Stimulated activated naive CD8-positive, alpha-beta T cell treated with anti-CD3 and anti-CD28 coated beads, Interleukin-15, Interleukin-2, amounts not matched to agents 100 U/mL and 50 U/mL, for 24 hours (primary cell): ENCODE data around the gene ARHGEF18.
A peak's percentile ranks its signal among the peaks of the same experiment; 100 is the strongest.
"Not testable (repeated sequence)": the region's sequence is repeated elsewhere in the genome, so short reads cannot be mapped to it uniquely, and the experiment has no call there.

Source experiments
- ATAC-seq: fragments of 150-1000 bp; cut with Tn5 transposase; one replicate; pipeline ENCODE4 v1.10.0; 2021
- DNase-seq: peaks from one replicate; pipeline ENCODE4 v3.0.0; 2021

The ARHGEF18 gene

DNA sequence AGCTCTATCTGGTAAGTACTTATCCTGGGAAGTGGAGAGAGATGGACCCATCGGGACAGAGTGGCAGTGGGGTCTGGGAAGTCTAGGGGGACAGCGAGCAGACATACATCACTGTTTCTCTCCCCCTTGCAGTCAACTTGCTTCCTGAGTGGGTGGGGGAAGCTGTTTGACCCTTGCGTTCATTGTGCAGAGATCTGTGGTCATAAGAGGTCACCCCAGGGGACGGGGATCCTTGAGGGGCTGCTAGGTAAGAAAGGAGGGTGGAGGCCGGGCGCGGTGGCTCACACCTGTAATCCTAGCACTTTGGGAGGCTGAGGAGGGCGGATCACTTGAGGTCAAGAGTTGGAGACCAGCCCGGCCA is 474 bp downstream of the ARHGEF18 start:
- DNase-seq, result no peak
- no peak for ATAC-seq

DNA sequence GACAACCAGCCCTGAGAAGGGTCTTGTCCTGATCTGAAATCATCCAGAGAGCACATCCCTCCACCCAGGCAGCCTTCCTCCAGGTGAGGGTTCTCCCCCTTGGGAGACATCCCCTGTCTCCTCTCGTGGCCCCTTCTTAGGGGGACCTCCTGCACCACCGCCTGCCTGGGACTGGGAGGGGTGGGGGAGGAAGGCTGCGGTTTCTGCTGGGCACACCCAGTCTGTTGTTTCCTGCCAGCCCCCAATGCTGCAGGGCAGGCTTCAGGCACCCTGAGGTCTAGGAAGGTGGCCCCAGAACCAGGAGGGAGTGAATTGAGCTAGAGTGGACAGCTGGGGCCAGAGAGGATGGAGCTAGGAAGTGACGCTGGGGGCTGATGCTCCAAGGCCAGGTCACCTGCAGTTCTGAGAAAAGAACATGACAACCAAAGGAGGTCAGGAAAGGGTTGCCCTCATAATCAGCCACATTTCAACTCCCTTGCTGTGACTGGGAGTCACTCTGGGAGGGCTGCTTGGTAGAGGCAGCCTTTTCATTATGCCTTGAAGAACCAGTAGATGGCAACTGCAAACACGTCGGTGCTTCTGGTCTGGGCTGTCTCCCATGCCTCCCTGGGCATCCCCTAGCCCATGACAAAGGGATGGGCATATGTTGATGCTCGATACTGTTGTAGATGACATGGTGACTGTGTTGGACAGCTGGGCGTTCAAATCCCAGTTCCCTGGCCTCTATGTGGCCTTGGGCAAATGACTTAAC is 1.4 kb downstream of the ARHGEF18 start:
- ATAC-seq, result peak; percentile 22
- peak; percentile 55 for DNase-seq

DNA sequence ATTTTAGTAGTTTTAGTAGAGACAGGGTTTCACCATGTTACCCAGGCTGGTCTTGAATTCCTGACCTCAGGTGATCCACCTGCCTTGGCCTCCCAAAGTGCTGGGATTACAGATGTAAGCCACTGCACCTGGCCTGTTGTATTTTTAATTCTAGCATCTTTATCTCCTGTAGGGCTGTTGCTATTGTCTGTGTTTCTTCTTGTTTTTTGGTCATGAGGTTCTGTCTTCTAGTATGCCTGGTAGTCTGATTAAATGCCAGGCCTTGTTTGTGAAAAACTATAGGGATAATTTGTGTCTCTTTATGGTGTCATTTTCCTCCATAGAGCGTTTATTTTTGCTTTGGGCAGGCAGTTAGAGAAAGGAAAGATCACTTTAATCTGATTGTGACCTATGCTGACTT is 3.1 kb downstream of the ARHGEF18 start:
- DNase-seq, result no peak
- ATAC-seq, result no peak

DNA sequence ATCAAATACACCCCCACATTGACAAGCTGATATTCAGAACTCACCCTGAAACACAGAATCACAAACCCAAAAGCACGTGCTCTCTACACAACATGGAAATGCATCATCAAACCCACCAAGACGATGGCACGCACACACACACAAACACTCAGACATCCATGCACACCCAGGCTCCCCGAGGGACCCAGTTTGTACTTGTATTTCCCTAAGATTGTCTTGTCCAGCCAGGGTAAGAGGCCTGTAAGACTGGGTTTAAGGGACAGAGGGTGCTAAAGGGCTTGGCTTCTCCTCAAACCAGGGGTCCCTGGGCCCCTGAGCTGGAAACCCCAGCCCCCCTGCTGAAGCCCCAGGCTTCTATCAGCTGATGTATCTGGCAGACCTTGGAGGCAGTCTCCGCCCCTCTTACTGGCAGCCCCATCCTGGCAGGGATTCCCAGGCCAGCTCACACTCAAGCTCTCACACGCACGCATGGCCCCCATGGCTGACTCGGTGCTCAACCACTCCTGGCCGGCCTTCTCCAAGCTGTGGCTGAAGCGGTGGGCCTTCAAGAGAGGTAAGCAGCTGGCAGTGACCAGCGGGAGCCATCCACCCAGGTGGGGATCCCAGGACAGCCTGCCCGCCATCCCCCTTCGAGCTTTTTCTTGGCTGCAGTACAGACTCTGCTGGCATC is 6.5 kb downstream of the ARHGEF18 start:
- ATAC-seq (no peak), DNase-seq (no peak)

DNA sequence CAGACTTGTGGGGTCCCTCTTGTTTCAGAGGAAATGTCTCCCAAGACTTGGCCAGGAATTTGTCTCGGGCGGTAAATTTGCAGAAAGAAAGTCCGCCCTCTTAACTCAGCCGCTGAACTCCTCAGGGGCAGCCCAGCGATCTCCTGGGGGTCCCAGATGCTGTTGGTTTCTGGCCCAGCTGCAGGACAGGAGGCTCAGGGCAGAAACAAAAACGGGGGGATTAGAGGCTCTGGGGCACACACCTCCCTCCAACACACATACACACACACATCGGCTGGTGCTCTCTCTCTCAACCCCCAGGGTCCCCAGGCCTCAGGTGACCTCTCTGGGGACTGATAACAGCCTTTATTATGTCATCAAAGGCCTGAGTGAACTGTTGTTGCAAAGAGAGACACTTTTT is 7.1 kb downstream of the ARHGEF18 start:
- DNase-seq, result no peak
- no peak for ATAC-seq

DNA sequence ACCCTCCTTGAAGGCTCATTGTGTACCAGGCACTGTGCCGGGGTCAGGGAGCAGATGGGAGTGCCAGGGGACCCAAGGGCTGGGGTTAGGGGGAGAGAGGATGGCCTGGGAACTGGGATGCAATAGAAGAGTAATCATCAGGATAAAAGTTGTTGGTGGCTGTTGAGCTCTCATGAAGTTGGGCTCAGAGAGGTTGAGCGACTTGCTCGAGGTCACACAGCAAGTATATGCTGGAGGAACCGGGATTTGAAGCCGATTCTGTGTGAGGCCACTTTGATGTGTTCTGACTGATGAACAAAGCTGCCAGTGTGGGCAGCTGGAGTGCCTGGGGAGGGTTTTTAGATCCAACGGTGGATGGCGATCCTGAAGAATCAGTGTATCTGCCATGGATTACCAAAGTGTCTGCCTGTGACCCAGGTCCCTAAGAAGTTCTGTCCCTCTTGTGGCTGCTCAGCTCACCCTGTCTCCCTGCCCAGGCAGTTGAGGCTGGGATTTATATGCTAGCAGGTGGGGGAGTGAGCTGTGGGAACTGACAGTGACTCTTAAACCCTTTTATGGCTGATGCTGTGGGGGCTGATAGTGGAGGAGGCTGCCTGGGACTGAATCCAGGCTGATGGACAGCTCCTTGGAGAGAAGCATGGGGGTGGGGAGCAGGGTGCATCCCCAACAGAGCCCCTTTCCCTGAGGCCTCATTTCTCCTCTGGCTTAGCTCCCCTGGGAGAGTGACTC is 8.3 kb downstream of the ARHGEF18 start:
- DNase-seq (no peak), ATAC-seq (no peak)

DNA sequence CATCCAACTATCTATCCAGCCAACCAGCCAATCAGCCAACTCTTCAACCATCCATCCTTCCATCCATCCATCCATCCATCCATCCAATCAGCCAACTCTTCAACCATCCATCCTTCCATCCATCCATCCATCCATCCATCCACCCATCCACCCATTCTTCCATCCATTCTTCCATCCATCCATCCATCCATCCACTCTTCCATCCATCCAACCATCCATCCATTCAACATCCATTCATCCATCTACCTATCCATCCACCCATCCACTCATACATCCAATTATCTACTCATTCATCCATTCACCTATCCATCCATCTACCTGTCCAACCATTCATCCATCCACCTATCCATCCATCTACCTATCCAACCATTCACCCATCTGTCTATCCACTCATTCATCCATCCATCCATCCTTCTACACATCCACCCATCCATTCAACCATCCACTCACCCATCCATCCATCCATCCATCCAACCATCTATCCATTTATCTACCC is 9.4 kb downstream of the ARHGEF18 start:
- DNase-seq (no peak), ATAC-seq (no peak)

DNA sequence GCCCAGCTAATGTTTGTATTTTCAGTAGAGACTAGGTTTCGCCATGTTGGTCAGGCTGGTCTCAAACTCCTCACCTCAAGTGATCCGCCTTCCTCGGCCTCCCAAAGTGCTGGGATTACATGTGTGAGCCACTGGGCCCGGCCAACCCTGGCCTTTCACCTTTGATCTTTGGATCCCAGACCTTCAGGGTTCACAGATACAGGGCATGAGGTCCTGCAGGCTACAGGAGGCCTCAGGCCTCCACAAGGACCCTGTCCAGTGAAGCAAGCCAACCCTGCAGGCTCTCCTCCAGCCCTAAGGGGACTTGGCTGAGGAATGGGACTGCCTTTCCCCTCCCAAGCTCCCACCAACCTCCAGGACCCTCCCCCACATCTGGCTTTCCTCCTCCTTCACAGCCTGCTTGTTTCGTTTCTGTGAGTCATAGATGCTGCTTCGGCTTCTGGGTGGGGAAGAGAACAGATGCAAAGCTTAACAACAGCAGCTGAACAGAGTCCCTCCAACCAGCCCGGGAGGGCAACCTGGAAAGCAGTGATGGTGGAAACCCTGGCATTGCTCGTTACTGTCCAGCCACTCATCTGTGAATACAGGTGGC is 11.8 kb downstream of the ARHGEF18 start:
- no peak for DNase-seq
- ATAC-seq, result peak; percentile 14

DNA sequence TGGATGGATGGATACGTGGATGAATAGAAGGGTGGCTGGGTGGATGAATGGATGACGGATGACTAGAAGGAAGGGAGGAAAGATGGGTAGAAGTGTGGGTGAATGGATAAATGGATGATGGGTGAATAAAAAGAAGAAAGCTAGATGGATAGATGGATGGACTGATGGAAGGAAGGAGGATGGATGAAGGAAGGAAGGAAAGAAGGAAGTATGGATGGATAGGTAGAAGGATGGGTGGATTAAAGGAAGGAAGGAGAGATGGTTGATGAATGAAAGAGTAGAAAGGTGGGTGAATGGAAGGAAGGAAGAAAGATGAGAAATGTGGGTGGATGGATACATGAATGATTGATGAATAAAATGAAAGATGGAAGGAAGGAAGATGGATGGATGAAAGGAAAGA is 14.5 kb downstream of the ARHGEF18 start:
- ATAC-seq (no peak), DNase-seq (no peak)

DNA sequence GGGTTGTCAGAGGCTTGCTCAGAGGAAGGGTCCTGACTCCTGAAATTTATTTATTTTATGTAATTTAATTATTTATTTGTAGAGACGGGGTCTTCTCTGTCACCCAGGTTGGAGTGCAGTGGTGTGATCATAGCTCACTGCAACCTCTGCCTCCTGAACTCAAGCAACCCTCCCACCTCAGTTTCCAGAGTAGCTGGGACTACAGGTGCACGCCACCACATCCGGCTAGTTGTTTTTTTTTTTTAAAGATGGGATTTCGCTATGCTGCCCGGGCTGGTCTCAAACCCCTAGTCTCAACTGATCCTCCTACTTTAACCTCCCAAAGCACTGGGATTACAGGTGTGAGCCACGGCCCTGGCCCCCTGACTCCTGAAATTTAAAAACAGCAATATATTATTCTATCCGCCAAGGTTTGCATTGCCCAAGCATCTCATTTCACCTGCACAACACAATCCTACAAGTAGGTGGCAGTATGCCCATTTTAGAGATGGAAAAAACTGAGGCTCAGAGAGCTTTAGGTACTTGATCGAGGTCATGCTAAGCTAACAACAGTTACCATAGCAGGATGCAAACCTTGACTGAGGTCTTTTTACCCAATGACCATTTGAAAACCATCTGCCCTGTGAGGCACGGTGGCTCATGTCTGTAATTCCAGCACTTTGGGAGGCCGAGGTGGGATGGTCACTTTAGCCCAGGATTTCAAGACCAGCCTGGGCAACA is 18.1 kb downstream of the ARHGEF18 start:
- ATAC-seq (peak; percentile 76), DNase-seq (peak; percentile 33)

DNA sequence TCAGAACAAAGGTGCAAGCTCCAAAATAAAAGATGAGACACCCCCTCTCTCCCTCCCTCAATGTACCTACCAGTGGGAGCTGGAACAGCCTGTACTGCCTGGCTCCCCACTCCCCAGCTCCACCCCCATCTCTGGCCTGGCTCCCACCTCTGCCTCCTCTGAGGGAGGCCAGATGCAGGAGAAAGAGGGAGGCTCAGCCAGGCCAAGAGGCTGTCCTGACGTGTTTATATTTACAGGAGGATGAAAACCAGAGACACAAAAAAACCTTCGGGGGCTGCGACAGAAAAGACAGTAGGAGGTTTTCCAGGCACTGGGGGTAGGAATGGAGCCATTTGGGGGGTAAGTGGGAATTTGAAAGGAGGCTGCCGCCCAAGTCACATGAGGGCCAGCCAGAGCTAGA is 19.7 kb downstream of the ARHGEF18 start:
- no peak for ATAC-seq
- no peak for DNase-seq

DNA sequence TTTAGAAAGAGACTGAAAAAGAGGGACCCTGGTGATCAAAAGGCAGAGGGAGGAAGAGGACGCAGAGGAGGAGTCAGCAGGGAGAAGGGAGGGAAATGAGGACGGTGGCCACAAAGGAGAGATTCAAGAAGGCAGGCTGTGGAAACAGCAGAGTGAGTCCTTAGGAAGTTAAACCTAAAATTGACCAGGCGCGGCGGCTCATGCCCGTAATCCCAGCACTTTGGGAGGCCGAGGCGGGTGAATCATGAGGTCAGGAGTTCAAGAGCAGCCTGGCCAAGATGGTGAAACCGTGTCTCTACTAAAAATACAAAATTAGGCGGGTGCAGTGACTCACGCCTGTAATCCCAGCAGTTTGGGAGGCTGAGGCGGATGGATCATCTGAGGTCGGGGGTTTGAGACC is 20.1 kb downstream of the ARHGEF18 start:
- not testable (repeated sequence) for ATAC-seq, DNase-seq

DNA sequence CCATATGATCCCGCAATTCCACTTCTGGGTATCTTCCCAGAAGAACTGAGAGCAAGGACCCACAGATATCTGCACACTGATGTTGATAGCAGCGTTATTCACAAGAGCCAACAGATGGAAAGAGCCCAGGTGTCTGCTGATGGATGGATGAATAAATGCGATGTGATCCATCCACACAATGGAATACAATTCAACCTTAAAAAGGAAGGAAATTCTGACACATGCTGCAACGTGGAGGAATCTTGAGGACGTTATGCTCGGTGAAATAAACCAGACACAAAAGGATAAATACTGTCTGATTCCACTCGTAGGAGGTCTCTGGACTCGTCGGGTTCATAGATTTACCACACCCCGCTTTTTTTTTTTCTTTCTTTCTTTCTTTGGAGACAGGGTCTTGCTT is 21.8 kb downstream of the ARHGEF18 start:
- ATAC-seq, result no peak
- DNase-seq, result no peak

DNA sequence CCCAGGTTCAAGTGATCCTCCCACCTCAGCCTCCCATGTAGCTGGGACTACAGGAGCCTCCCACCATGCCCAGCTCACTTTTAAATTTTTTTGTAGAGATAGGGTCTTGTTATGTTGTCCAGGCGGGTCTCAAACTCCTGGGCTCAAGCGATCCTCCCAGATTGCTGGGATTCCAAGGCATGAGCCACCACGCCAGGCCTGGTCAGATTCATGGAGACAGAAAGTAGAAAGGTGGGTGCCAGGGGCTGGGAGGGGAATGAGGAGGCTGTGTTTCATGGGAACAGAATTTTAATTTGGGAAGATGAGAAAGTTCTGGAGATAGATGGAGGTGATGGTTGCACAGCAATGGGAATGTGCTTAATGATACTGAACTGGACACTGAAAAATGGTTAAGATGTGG is 22.3 kb downstream of the ARHGEF18 start:
- no peak for ATAC-seq
- no peak for DNase-seq

DNA sequence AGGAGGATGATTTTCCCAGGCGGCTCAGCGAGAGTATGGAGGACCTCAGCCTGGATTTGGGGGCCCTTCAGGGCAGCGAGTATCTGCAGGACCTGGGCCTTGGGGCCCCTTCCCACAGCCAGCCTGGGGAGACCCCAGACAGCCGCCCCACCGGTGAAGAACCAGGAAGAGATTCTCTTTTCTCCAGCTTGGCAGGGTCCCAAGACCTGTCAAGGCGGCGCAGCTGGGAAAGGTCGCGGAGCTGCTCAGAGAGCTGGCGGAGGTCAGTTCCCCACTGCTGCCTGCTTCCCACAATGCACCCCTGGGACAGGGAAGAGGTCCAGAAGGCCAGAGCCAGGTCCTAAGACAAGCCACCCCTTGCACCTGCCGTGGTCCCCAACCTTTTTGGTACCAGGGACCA is 24.1 kb downstream of the ARHGEF18 start:
- no peak for DNase-seq
- ATAC-seq, result no peak

DNA sequence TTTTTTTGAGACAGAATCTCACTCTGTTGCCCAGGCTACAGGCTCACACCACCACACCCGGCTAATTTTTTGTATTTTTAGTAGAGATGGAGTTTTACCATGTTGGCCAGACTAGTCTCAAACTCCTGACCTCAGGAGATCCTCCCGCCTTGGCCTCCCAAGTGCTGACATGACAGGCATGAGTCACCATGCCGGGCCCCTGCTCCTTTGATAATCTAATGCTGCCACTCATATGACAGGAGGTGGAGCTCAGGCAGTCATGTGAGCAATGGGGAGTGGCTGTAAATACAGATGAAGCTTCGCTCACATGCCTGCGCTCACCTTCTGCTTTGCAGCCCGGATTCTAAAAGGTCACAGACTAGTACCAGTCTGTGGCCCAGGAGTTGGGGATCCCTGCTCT is 25.1 kb downstream of the ARHGEF18 start:
- no peak for ATAC-seq
- no peak for DNase-seq

DNA sequence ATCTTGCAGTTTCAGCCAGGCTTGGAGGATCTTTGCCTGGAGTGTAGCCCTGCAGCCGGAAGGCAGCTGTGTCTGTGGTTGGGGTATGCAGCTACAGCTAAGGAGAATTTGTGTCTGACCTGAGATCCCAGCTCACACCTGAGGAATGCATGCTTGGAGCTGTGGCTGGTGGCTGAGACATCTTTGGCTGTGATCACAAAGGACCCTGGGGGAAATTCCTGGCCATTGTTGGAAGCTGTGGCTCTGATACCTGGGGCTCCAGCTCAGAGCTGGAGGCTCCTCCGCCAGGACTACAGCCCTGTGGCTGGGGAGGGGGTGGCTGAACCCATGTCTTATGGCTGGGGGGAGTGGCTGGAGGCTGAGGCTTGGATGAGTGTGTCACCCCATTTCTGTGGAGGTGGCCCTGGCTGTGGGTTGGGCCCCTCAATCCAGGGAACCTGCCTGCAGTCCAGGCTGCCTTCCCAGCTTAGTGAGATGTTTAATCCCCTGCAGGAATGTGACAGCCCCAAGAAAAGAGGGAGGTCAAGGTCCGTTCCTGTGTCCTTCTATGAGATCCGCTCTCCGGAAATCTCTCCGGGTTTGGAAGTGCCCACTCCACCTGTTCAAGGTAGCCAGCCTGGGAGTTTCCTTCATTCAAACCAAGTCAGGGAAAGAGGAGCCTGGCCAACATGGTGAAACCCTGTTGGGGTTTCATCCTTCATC is 27.6 kb downstream of the ARHGEF18 start:
- DNase-seq (no peak), ATAC-seq (no peak)

DNA sequence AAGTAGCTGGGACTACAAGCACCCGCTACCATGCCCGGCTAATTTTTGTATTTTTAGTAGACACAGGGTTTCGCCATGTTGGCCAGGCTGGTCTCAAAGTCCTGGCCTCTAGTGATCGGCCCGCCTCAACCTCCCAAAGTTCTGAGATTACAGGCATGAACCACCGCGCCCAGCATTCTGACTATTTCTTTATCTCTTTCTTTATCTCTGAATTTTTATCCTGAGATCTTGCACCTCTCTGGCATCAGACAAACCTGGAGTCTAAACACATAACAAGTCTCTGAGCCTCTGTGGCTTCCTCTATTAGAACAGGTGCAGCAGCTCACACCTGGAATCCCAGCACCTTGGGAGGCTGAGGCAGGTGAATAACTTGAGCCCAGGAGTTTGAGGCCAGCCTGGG is 28.5 kb downstream of the ARHGEF18 start:
- DNase-seq (no peak), ATAC-seq (no peak)

DNA sequence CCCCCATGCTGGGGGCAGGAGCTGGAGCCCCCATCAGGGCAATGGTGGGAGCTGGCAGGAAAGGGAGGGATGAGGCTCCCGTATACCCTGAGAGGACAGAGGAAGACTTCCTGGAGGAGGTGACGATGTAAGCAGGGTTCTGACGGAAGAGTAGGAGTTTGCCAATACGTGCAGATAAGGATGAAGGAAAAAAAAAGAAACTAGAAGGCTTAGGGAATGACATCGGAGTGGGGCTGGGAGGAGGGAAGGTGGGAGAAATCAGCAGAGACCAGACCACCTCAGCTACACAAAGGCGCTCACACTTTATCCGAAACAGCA is 32.3 kb downstream of the ARHGEF18 start:
- ATAC-seq (no peak), DNase-seq (no peak)

DNA sequence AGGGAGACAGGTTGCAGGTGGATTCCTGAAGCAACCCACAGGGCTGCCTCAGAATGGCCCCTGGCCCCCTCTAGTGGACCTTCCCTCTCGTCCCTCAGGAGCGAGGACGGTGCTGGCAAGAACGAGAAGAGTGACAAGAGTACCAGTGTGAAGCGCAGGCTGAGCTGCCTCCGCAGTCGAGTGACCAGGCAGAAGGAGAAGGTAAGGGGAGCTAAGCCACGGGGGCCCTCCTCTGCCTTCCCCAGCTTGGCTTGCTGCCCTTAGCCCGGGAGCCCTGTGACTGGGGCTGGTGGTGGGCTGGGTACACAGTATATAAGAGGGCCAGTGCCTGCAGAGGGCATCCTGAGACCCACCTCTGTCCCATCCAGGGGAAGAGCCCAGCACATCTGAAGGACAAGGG is 34.0 kb downstream of the ARHGEF18 start:
- no peak for DNase-seq
- ATAC-seq, result no peak

DNA sequence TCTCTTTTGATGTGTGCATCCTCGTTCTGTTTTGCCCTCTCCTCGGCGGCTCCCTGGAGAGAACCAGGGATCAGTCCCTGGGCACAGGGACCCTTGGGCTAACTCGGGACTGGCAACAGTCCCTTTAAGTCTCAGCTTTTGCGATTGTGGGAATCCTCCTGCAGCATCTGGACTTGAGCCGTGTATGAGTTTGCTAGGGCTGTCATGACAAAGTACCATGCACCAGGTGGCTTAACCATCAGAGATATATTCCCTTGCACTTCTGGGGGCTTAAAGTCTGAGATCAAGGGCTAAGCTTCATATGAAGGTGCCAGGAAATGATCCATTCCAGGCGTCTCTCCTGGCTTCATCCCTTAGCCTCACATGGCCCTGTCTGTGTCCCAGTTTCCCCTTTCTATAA is 34.5 kb downstream of the ARHGEF18 start:
- DNase-seq (no peak), ATAC-seq (no peak)

DNA sequence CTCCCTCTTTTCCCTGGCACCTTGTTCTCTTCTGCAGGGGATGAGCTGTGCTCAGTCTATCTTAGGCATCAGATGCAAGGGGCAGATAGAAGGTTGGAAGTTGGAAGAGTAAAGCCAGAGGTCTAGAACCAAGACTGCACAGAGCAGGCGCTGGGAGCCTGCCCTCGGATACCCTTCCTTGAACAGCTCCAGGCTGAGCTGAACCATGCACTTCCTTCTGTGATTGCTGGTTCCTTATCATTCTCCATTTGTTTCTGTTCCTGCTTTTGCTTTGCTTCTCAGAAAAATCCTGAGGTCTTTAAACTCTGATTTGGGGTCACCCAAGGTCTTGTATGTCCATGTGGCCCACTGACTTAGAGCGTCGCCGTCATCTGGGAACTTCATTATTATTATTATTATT is 36.3 kb downstream of the ARHGEF18 start:
- no peak for DNase-seq
- no peak for ATAC-seq
